ENCODE measurements around the gene ZGPAT. TPM values are rescaled to one million over a fixed set of nuclear protein-coding genes. Genes with fewer than 3 reads are reported as not detected.
"Not testable (repeated sequence)": the region's sequence is repeated elsewhere in the genome, so short reads cannot be mapped to it uniquely, and the experiment has no call there.

Gene ZGPAT
- total RNA-seq, 4 donors from 2014 or later: 21.7 to 25.8 (median 23.3) TPM

DNA sequence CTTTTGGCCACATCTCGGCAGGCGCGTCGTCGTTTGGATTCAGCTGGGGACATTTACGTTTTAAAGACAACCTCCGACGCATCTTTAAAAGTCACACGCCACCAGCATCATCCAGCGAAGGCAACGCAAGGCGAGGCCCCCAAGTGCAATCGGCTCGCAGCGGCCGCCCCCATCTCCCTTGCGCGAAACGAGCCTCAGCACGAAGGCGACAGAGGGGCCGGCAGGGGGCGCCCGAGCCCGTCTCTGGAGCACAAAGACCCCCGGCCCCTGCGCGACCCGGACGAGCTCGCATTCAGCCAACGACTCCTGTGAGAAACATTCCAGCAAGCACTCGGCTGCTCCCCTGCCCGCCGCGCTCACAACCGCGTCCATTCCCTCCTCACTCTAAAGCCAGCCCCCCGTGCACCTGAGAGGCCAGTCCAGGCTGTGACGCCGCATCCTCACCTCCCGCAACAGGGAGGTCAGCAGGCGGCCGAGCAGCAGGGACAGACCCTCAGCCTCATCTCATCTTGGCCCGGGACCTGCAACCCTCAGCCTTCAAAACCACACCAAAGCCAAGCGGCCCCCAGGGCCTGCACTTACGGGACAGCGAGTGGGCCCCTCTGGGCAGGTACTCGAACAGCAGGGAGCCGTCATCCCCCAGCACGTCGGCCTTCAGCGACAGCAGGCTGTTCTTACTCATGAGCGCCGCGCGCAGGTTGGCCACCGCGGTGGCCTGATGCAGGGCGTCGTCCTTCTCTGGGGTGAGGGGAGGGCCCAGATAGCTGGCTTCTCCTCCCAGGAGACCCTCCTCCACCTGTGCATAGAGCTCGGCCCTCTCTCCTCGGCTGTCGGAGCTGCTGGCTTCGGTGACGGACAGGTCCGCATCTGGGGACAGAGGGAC, 67.5 kb downstream of the ZGPAT start:
- no peaks in the 10 kb centered on the region for H3K36me3 ChIP-seq
- H3K27ac ChIP-seq: no peak overlapping the region
- peak overlapping the region; percentile 10 for H3K4me3 ChIP-seq
- peak in 1 of 2 donors; percentile 72 for DNase-seq (ENCODE audit: low spot score in 2 of 2)
- H3K27me3 ChIP-seq: no peaks in the 10 kb centered on the region
- H3K4me1 ChIP-seq: peaks cover 25% of the 10 kb centered on the region
- WGBS: 15% methylated on average over 26 of the region's 67 CpGs
- TF ChIP-seq, protein P1, sequence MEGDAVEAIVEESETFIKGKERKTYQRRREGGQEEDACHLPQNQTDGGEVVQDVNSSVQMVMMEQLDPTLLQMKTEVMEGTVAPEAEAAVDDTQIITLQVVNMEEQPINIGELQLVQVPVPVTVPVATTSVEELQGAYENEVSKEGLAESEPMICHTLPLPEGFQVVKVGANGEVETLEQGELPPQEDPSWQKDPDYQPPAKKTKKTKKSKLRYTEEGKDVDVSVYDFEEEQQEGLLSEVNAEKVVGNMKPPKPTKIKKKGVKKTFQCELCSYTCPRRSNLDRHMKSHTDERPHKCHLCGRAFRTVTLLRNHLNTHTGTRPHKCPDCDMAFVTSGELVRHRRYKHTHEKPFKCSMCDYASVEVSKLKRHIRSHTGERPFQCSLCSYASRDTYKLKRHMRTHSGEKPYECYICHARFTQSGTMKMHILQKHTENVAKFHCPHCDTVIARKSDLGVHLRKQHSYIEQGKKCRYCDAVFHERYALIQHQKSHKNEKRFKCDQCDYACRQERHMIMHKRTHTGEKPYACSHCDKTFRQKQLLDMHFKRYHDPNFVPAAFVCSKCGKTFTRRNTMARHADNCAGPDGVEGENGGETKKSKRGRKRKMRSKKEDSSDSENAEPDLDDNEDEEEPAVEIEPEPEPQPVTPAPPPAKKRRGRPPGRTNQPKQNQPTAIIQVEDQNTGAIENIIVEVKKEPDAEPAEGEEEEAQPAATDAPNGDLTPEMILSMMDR (IDR thresholded peaks at IDR 0.05): peak; percentile 36 to 69
- no peak for TF ChIP-seq POLR2AphosphoS5 (IDR thresholded peaks at IDR 0.05)
- no peaks in the 10 kb centered on the region for H3K9me3 ChIP-seq

GRCh38 chr20:63776875-63777274, 69.0 kb downstream of the ZGPAT start:
- not testable (repeated sequence) for H3K36me3 ChIP-seq; H3K27ac ChIP-seq; H3K9me3 ChIP-seq; H3K4me3 ChIP-seq; H3K27me3 ChIP-seq; DNase-seq (ENCODE audit: low spot score in 2 of 2)
- H3K4me1 ChIP-seq: peaks cover 25% of the 10 kb centered on the region
- WGBS: 95% methylated on average over 23 of the region's 23 CpGs

- H3K27ac ChIP-seq: no peak overlapping the region
- H3K4me3 ChIP-seq: no peak overlapping the region
- TF ChIP-seq POLR2A (IDR thresholded peaks at IDR 0.05) (no peak), POLR2AphosphoS5 (IDR thresholded peaks at IDR 0.05) (no peak), EP300 (IDR thresholded peaks at IDR 0.05) (no peak)
- TF ChIP-seq, protein P1 (IDR thresholded peaks at IDR 0.05): no peak
- no peaks in the 10 kb centered on the region for H3K9me3 ChIP-seq
- H3K36me3 ChIP-seq: no peaks in the 10 kb centered on the region
- no peak for DNase-seq (ENCODE audit: low spot score in 2 of 2)
- no peaks in the 10 kb centered on the region for H3K27me3 ChIP-seq
- 96% methylated on average over 13 of the region's 13 CpGs for WGBS
- H3K4me1 ChIP-seq: peaks cover 22% of the 10 kb centered on the region
Observed at GRCh38 chr20:63777614-63778013, 69.8 kb downstream of the ZGPAT start.

- peaks cover 16% of the 10 kb centered on the region for H3K4me1 ChIP-seq
- H3K9me3 ChIP-seq: no peaks in the 10 kb centered on the region
- 66% methylated on average over 18 of the region's 19 CpGs for WGBS
- no peak for TF ChIP-seq POLR2AphosphoS5 (IDR thresholded peaks at IDR 0.05)
- no peak for TF ChIP-seq EP300 (IDR thresholded peaks at IDR 0.05)
- TF ChIP-seq POLR2A (IDR thresholded peaks at IDR 0.05): no peak
- TF ChIP-seq, protein P1 (IDR thresholded peaks at IDR 0.05): no peak
- no peak for DNase-seq (ENCODE audit: low spot score in 2 of 2)
- H3K27me3 ChIP-seq: no peaks in the 10 kb centered on the region
- no peak overlapping the region for H3K4me3 ChIP-seq
- H3K36me3 ChIP-seq: no peaks in the 10 kb centered on the region
- H3K27ac ChIP-seq: no peak overlapping the region
Observed at GRCh38 chr20:63778034-63778752, 70.4 kb downstream of the ZGPAT start.

- Histone ChIP-seq H3K27ac (no peak overlapping the region), H3K9me3 (no peaks in the 10 kb centered on the region), H3K27me3 (no peaks in the 10 kb centered on the region), H3K4me3 (no peak overlapping the region), H3K4me1 (peaks cover 12% of the 10 kb centered on the region), H3K36me3 (no peaks in the 10 kb centered on the region)
- TF ChIP-seq POLR2AphosphoS5 (IDR thresholded peaks at IDR 0.05) (no peak), EP300 (IDR thresholded peaks at IDR 0.05) (no peak), POLR2A (IDR thresholded peaks at IDR 0.05) (no peak)
- TF ChIP-seq, protein P1 (IDR thresholded peaks at IDR 0.05): no peak
- DNase-seq (ENCODE audit: low spot score in 2 of 2): no peak
- 90% methylated on average over 9 of the region's 9 CpGs for WGBS
Observed at GRCh38 chr20:63778857-63779256, 71.0 kb downstream of the ZGPAT start.
